ENCODE measurements around the gene GPR139.

GPR139 gene

DNA sequence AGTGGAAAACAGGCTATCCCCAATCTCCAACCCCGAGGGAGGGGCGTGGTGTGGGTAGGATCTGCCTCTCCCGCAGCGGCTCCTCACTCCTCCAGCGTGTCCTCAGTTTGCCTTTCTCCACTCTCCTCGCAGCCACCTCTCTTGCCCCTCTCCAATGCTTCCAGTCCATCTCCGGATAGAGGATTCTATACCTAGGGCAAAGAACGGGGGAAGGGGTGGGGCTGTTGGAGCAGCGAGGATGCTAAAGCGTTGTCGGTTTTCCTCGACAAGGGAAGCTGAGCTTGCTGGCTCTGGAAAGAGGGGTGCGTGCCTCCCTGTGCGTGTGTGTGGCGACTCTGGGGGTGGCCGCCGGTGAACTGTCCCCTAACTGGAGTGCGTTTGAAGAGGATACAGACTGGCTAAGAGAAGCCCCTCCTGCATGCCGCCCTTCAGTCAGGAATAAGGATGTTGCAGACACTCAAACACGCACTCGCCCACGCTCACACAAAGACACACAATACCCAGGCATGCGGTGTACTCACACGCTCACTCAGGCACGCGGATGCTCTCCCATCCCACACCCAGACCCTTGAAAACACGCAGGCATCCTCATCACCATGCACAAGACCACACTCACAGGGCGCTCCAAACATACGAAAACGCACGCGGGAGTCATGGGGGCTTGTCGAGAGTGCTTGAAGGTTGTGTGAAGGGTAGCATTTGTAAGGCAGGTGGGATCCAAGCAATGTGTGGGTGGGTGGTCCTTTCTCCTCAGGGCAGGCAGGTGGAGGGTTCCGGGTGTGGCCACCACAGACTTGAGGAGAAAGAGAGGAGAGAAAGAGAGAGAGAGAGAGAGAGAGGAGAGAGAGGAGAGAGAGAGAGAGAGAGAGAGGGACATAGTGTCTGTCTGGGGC lies 655 bp upstream of the GPR139 start:
- no peak for DNase-seq (ENCODE audit: low spot score in 2 of 2)
- no peaks in the 10 kb centered on the region for H3K36me3 ChIP-seq (replicated peaks)
- H3K27me3 ChIP-seq (ENCODE audit: low read depth) = no peaks in the 10 kb centered on the region
- no peak overlapping the region for H3K4me3 ChIP-seq
- in situ Hi-C loops (cut with MboI; ENCODE audit: low sequenced_read_pairs) = no loop called here
- no peaks in the 10 kb centered on the region for H3K4me1 ChIP-seq
- H3K9me3 ChIP-seq = no peaks in the 10 kb centered on the region

DNA sequence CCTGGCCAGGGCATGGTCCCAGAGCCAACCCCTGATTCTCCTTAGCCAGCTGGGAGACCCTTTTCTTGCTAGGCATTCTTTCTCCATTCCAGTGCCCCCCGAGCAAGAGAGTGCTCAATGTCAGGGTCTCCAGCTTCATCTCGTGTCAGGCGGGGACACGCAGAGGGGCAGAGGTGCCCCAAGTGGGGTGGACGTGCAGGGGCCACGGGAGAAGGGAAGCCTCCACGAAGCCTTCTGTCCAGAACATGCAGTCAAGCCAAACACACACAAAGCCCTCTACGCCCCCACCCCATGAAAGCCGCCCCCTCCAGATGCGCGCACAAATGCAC lies 852 bp downstream of the GPR139 start:
- H3K4me3 ChIP-seq = no peak overlapping the region
- H3K36me3 ChIP-seq (replicated peaks) = no peaks in the 10 kb centered on the region
- H3K4me1 ChIP-seq = no peaks in the 10 kb centered on the region
- no peak for DNase-seq (ENCODE audit: low spot score in 2 of 2)
- H3K9me3 ChIP-seq = no peaks in the 10 kb centered on the region
- H3K27me3 ChIP-seq (ENCODE audit: low read depth) = no peaks in the 10 kb centered on the region
- in situ Hi-C loops (cut with MboI; ENCODE audit: low sequenced_read_pairs) = no loop called here

GRCh38 chr16:20072146-20072873 lies 1.4 kb downstream of the GPR139 start:
- Histone ChIP-seq H3K27me3 (ENCODE audit: low read depth) (no peaks in the 10 kb centered on the region), H3K4me3 (no peak overlapping the region)
- in situ Hi-C loops (cut with MboI; ENCODE audit: low sequenced_read_pairs) = no loop called here

GRCh38 chr16:20064931-20065330 lies 8.8 kb downstream of the GPR139 start:
- Histone ChIP-seq H3K36me3 (replicated peaks) (no peaks in the 10 kb centered on the region), H3K4me3 (no peak overlapping the region), H3K9me3 (no peaks in the 10 kb centered on the region), H3K27me3 (ENCODE audit: low read depth) (no peaks in the 10 kb centered on the region), H3K4me1 (no peaks in the 10 kb centered on the region)
- no peak for DNase-seq (ENCODE audit: low spot score in 2 of 2)
- in situ Hi-C loops (cut with MboI; ENCODE audit: low sequenced_read_pairs) = no loop called here

More at GRCh38 chr16:20072146-20072873, 1.4 kb downstream of the GPR139 start:
- H3K9me3 ChIP-seq = no peaks in the 10 kb centered on the region
- no peak for DNase-seq (ENCODE audit: low spot score in 2 of 2)
- no peaks in the 10 kb centered on the region for H3K4me1 ChIP-seq
- H3K36me3 ChIP-seq (replicated peaks) = no peaks in the 10 kb centered on the region

- no peaks in the 10 kb centered on the region for H3K36me3 ChIP-seq (replicated peaks)
- H3K4me3 ChIP-seq = no peak overlapping the region
- in situ Hi-C loops (cut with MboI; ENCODE audit: low sequenced_read_pairs) = no loop called here
- no peaks in the 10 kb centered on the region for H3K27me3 ChIP-seq (ENCODE audit: low read depth)
- no peaks in the 10 kb centered on the region for H3K9me3 ChIP-seq
- no peak for DNase-seq (ENCODE audit: low spot score in 2 of 2)
- no peaks in the 10 kb centered on the region for H3K4me1 ChIP-seq
Measured at GRCh38 chr16:20064520-20064919, 9.2 kb downstream of the GPR139 start.

GRCh38 chr16:20061132-20061531 lies 12.6 kb downstream of the GPR139 start:
- in situ Hi-C loops (cut with MboI; ENCODE audit: low sequenced_read_pairs) = no loop called here
- no peaks in the 10 kb centered on the region for H3K27me3 ChIP-seq (ENCODE audit: low read depth)
- no peak overlapping the region for H3K4me3 ChIP-seq
- H3K9me3 ChIP-seq = no peaks in the 10 kb centered on the region
- no peak for DNase-seq (ENCODE audit: low spot score in 2 of 2)
- no peaks in the 10 kb centered on the region for H3K4me1 ChIP-seq
- no peaks in the 10 kb centered on the region for H3K36me3 ChIP-seq (replicated peaks)

- DNase-seq (ENCODE audit: low spot score in 2 of 2) = no peak
- H3K4me3 ChIP-seq = no peak overlapping the region
- in situ Hi-C loops (cut with MboI; ENCODE audit: low sequenced_read_pairs) = no loop called here
- no peaks in the 10 kb centered on the region for H3K9me3 ChIP-seq
- no peaks in the 10 kb centered on the region for H3K4me1 ChIP-seq
- H3K36me3 ChIP-seq (replicated peaks) = no peaks in the 10 kb centered on the region
- no peaks in the 10 kb centered on the region for H3K27me3 ChIP-seq (ENCODE audit: low read depth)
Measured at GRCh38 chr16:20056436-20056835, 17.3 kb downstream of the GPR139 start.

DNA sequence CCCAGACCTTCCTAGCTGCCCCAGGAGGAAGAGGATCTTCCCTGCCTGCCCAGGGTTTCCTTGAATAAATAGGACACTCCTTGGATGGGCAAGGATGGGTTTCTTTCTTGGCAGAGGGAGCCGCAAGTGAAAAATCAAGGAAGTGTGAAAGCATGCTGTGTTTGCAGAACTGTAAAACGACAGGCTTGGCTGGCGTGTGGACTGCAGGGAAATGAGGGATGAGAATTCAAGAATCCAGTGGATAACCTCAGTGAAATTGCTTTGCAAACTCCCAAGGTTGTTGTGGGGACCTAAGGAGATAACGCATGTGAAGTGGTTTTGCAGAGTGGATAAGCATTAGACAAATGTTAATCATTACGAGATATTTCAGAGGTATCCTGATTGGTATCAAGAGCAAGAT lies 20.4 kb downstream of the GPR139 start:
- Histone ChIP-seq H3K9me3 (no peaks in the 10 kb centered on the region), H3K4me1 (no peaks in the 10 kb centered on the region), H3K27me3 (ENCODE audit: low read depth) (no peaks in the 10 kb centered on the region), H3K4me3 (no peak overlapping the region), H3K36me3 (replicated peaks) (no peaks in the 10 kb centered on the region)
- no peak for DNase-seq (ENCODE audit: low spot score in 2 of 2)
- in situ Hi-C loops (cut with MboI; ENCODE audit: low sequenced_read_pairs) = no loop called here

- no peak overlapping the region for H3K4me3 ChIP-seq
- in situ Hi-C loops (cut with MboI; ENCODE audit: low sequenced_read_pairs) = no loop called here
- no peaks in the 10 kb centered on the region for H3K9me3 ChIP-seq
- no peaks in the 10 kb centered on the region for H3K4me1 ChIP-seq
- no peak for DNase-seq (ENCODE audit: low spot score in 2 of 2)
- no peaks in the 10 kb centered on the region for H3K36me3 ChIP-seq (replicated peaks)
- no peaks in the 10 kb centered on the region for H3K27me3 ChIP-seq (ENCODE audit: low read depth)
Measured at GRCh38 chr16:20051611-20052010, 22.1 kb downstream of the GPR139 start.

- H3K4me1 ChIP-seq = no peaks in the 10 kb centered on the region
- in situ Hi-C loops (cut with MboI; ENCODE audit: low sequenced_read_pairs) = no loop called here
Measured at GRCh38 chr16:20051147-20051546, 22.5 kb downstream of the GPR139 start.

GRCh38 chr16:20049831-20050230 lies 23.9 kb downstream of the GPR139 start:
- DNase-seq (ENCODE audit: low spot score in 2 of 2) = no peak
- Histone ChIP-seq H3K4me1 (no peaks in the 10 kb centered on the region), H3K4me3 (no peak overlapping the region), H3K36me3 (replicated peaks) (no peaks in the 10 kb centered on the region), H3K27me3 (ENCODE audit: low read depth) (no peaks in the 10 kb centered on the region), H3K9me3 (no peaks in the 10 kb centered on the region)
- in situ Hi-C loops (cut with MboI; ENCODE audit: low sequenced_read_pairs) = no loop called here

More at GRCh38 chr16:20051147-20051546, 22.5 kb downstream of the GPR139 start:
- no peak overlapping the region for H3K4me3 ChIP-seq
- H3K9me3 ChIP-seq = no peaks in the 10 kb centered on the region
- no peaks in the 10 kb centered on the region for H3K36me3 ChIP-seq (replicated peaks)
- no peak for DNase-seq (ENCODE audit: low spot score in 2 of 2)
- H3K27me3 ChIP-seq (ENCODE audit: low read depth) = no peaks in the 10 kb centered on the region

DNA sequence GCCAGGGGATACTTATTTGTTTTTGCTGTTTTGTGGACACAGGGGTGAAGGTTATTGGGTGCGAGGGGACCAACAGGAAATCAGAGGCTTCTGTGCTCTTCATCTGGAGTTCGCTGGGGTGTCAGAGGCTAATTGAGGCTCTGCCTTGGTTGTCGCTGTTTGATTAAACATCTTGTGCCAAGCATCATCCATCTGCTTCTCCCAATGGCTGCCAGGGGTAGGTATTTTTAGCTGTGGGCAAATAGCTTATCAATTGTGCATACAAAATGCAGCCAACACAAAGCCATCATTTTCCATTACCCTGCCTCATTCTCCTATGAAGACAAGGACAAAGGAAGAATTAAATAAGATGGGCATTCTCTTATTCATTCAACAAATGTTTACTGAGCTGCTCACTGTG lies 27.8 kb downstream of the GPR139 start:
- in situ Hi-C loops (cut with MboI; ENCODE audit: low sequenced_read_pairs) = no loop called here
- H3K4me1 ChIP-seq = no peaks in the 10 kb centered on the region
- H3K4me3 ChIP-seq = no peak overlapping the region
- DNase-seq (ENCODE audit: low spot score in 2 of 2) = no peak
- H3K27me3 ChIP-seq (ENCODE audit: low read depth) = no peaks in the 10 kb centered on the region
- H3K36me3 ChIP-seq (replicated peaks) = no peaks in the 10 kb centered on the region
- H3K9me3 ChIP-seq = no peaks in the 10 kb centered on the region

- H3K36me3 ChIP-seq (replicated peaks) = no peaks in the 10 kb centered on the region
- DNase-seq (ENCODE audit: low spot score in 2 of 2) = no peak
- peaks cover 2% of the 10 kb centered on the region for H3K27me3 ChIP-seq (ENCODE audit: low read depth)
- no peak overlapping the region for H3K4me3 ChIP-seq
- H3K9me3 ChIP-seq = no peaks in the 10 kb centered on the region
- in situ Hi-C loops (cut with MboI; ENCODE audit: low sequenced_read_pairs) = no loop called here
- H3K4me1 ChIP-seq = no peaks in the 10 kb centered on the region
Measured at GRCh38 chr16:20042848-20043247, 30.8 kb downstream of the GPR139 start.

GRCh38 chr16:20041924-20042596 lies 31.6 kb downstream of the GPR139 start:
- H3K4me3 ChIP-seq = no peak overlapping the region
- H3K4me1 ChIP-seq = no peaks in the 10 kb centered on the region
- in situ Hi-C loops (cut with MboI; ENCODE audit: low sequenced_read_pairs) = no loop called here
- no peaks in the 10 kb centered on the region for H3K36me3 ChIP-seq (replicated peaks)
- H3K27me3 ChIP-seq (ENCODE audit: low read depth) = peaks cover 2% of the 10 kb centered on the region
- DNase-seq (ENCODE audit: low spot score in 2 of 2) = no peak
- no peaks in the 10 kb centered on the region for H3K9me3 ChIP-seq

Data from HAP-1 (cell line).